A549 (cell line): Measurements from ENCODE around the gene TMEM185A. TPM values are rescaled to one million over a fixed set of nuclear protein-coding genes. Genes with fewer than 3 reads are reported as not detected.

Experiments used
- ATAC-seq, 2 experiments: fragments of 200-7000 bp in 1 of 2; fragments of >200 bp in 1 of 2; cut with Nextera tagmentation in 1 of 2; cut with Tn5 transposase in 1 of 2; 3 replicates each; pipeline versions ENCODE4 v1.8.0 to v1.9.1; 2018 to 2020; ENCODE audit warnings: mild to moderate bottlenecking in 1 of 2, moderate library complexity in 1 of 2
- CTCF ChIA-PET: fragments of 300-600 bp; sonication (Branson Sonifier 250); formaldehyde crosslinking; extraction: SDS; loops from one replicate; lab custom pipeline; 2021; ENCODE audit warnings: antibody characterized with exemption, inconsistent platforms; lab: Yijun Ruan, JAX
- POLR2A ChIA-PET: fragments of 350-600 bp; formaldehyde crosslinking; extraction: SDS; loops from one replicate; lab custom pipeline; 2021; ENCODE audit warnings: antibody characterized with exemption, inconsistent platforms; lab: Yijun Ruan, JAX
- DNase-seq, 2 experiments: peaks; one replicate each; pipeline versions ENCODE4 v3.0.0 to v3.0.0-alpha.2; 2011 to 2016; ENCODE audit warnings: low read depth in 1 of 2, low spot score in 1 of 2
- FAIRE-seq: peaks from 2 replicates; lab custom pipeline; 2011; peaks lifted over from hg19 to GRCh38; lab: Jason Lieb, UNC
- H3K27ac ChIP-seq, 2 experiments: fragments of >200 bp; sonication (Bioruptor Twin); formaldehyde crosslinking; 3 replicates each; pipeline ENCODE4 v1.5.1; 2016 to 2017
- H3K4me1 ChIP-seq: fragments of >200 bp; sonication (Bioruptor Twin); formaldehyde crosslinking; 3 replicates; pipeline ENCODE4 v1.6.1; 2016
- H3K4me2 ChIP-seq: fragments of >200 bp; sonication (Bioruptor Twin); formaldehyde crosslinking; 3 replicates; pipeline ENCODE4 v1.6.1; 2016
- H3K4me3 ChIP-seq: fragments of >200 bp; sonication (Bioruptor Twin); formaldehyde crosslinking; 3 replicates; pipeline ENCODE4 v1.5.1; 2016
- H3K9me3 ChIP-seq: fragments of >200 bp; sonication (Bioruptor Twin); formaldehyde crosslinking; 3 replicates; pipeline ENCODE4 v1.6.1; 2016
- BHLHE40 ChIP-seq: IDR thresholded peaks from 2 replicates; pipeline ENCODE4 v1.6.1; 2012; ENCODE audit warnings: low read depth, low read length, inconsistent platforms
- CBX2 ChIP-seq: fragments of 200-600 bp; sonication (generic); IDR thresholded peaks from 2 replicates; pipeline ENCODE4 v1.6.1; 2016; ENCODE audit warnings: low read depth, mild to moderate bottlenecking, borderline replicate concordance
- CEBPB ChIP-seq, 2 experiments: fragments of >200 bp in 1 of 2; sonication (Bioruptor Twin) in 1 of 2; formaldehyde crosslinking in 1 of 2; IDR thresholded peaks; 2 replicates each; pipeline ENCODE4 v1.6.1; 2012 to 2016
- EHMT2 ChIP-seq: fragments of 200-600 bp; sonication (generic); IDR thresholded peaks from 2 replicates; pipeline ENCODE4 v1.6.1; 2016; ENCODE audit warnings: antibody characterized with exemption, low read depth, mild to moderate bottlenecking, moderate library complexity
- EP300 ChIP-seq, 2 experiments: fragments of >200 bp; sonication (Bioruptor Twin); formaldehyde crosslinking; IDR thresholded peaks; 2 replicates in 1 of 2; 3 replicates in 1 of 2; pipeline ENCODE4 v1.6.1; 2016 to 2017
- ESRRA ChIP-seq: fragments of 150-350 bp; IDR thresholded peaks from 2 replicates; pipeline ENCODE4 v1.6.1; 2014; ENCODE audit warnings: mild to moderate bottlenecking, low read length, borderline replicate concordance
- FOSL2 ChIP-seq, 2 experiments: fragments of 450-650 bp in 1 of 2; fragments of >200 bp in 1 of 2; sonication (Bioruptor Twin) in 1 of 2; formaldehyde crosslinking; IDR thresholded peaks; 2 replicates each; pipeline versions ENCODE4 v1.5.0 to v1.6.1; 2016 to 2020; ENCODE audit warnings: mild to moderate bottlenecking in 1 of 2, moderate library complexity in 1 of 2
- HDAC2 ChIP-seq: fragments of 200-600 bp; sonication (generic); IDR thresholded peaks from 2 replicates; pipeline ENCODE4 v1.6.1; 2016
- HES2 ChIP-seq: fragments of >200 bp; sonication (Bioruptor Twin); formaldehyde crosslinking; IDR thresholded peaks from 2 replicates; pipeline ENCODE4 v1.6.1; 2016
- HOXA7 ChIP-seq: fragments of 250-450 bp; sonication (Bioruptor Pico); IDR thresholded peaks from 2 replicates; pipeline ENCODE4 v1.5.0; 2020; ENCODE audit warnings: mild to moderate bottlenecking, moderate library complexity
- KDM1A ChIP-seq: fragments of 200-600 bp; sonication (generic); IDR thresholded peaks from 2 replicates; pipeline ENCODE4 v1.6.1; 2016; ENCODE audit warnings: low read depth, mild to moderate bottlenecking
- KDM5A ChIP-seq: fragments of 200-600 bp; sonication (generic); IDR thresholded peaks from 2 replicates; pipeline ENCODE4 v1.6.1; 2016; ENCODE audit warnings: antibody characterized with exemption, mild to moderate bottlenecking
- MAX ChIP-seq: IDR thresholded peaks from 2 replicates; pipeline ENCODE4 v1.6.1; 2012
- NFE2L2 ChIP-seq: fragments of 150-350 bp; conservative IDR thresholded peaks from 2 replicates; pipeline ENCODE4 v1.6.1; 2014; ENCODE audit warnings: low read length
- NR3C1 ChIP-seq: fragments of >200 bp; sonication (Bioruptor Twin); formaldehyde crosslinking; IDR thresholded peaks from 3 replicates; pipeline ENCODE4 v1.6.1; 2017
- PHF8 ChIP-seq: fragments of 200-600 bp; sonication (generic); IDR thresholded peaks from 2 replicates; pipeline ENCODE4 v1.6.1; 2016; ENCODE audit warnings: low read depth, mild to moderate bottlenecking, antibody characterized with exemption, moderate library complexity, borderline replicate concordance
- POLR2AphosphoS2 ChIP-seq: conservative IDR thresholded peaks from 2 replicates; pipeline ENCODE4 v1.6.1; 2012; ENCODE audit warnings: low read length, improper control_type of control experiment, inconsistent platforms
- RCOR1 ChIP-seq: fragments of 150-350 bp; IDR thresholded peaks from 2 replicates; pipeline ENCODE4 v1.6.1; 2014; ENCODE audit warnings: antibody characterized with exemption, low read length, low read depth
- REST ChIP-seq: fragments of 200-600 bp; sonication (generic); IDR thresholded peaks from 2 replicates; pipeline ENCODE4 v1.6.1; 2016; ENCODE audit warnings: antibody characterized with exemption, mild to moderate bottlenecking, moderate library complexity
- RNF2 ChIP-seq: fragments of 200-600 bp; sonication (generic); IDR thresholded peaks from 2 replicates; pipeline ENCODE4 v1.6.1; 2016; ENCODE audit warnings: low read depth, mild to moderate bottlenecking, antibody characterized with exemption, moderate library complexity, borderline replicate concordance
- TP53 ChIP-seq: fragments of 250-450 bp; sonication (Bioruptor Pico); IDR thresholded peaks from 2 replicates; pipeline ENCODE4 v1.5.0; 2021; ENCODE audit warnings: mild to moderate bottlenecking, moderate library complexity
- USF2 ChIP-seq: fragments of 450-650 bp; IDR thresholded peaks from 2 replicates; pipeline ENCODE4 v1.6.1; 2014; ENCODE audit warnings: antibody characterized with exemption
- ZNF302 ChIP-seq: fragments of 250-450 bp; sonication (Bioruptor Pico); IDR thresholded peaks from 2 replicates; pipeline ENCODE4 v1.9.0; 2021; ENCODE audit warnings: inconsistent platforms, mild to moderate bottlenecking, moderate library complexity
- WGBS: methylation state at CpG from one replicate; pipeline ENCODE4 v1.1.6; 2017; ENCODE audit errors: missing lambda C conversion rate; 5-methylcytosine and 5-hydroxymethylcytosine counted together
- polyA plus RNA-seq, 4 experiments: library from polyadenylated mRNA; depleted of rRNA in 3 of 4; stranded (reverse); fragments of >200 nt; fragmentation: RNase III in 1 of 4; extraction: RNeasy Plus Mini Kit Qiagen cat#74134 plus additional on column Dnase treatment in 1 of 4; gene quantifications; 2 replicates in 3 of 4; 3 replicates in 1 of 4; pipeline ENCODE4 v1.2.3, GENCODE V29; 2011 to 2017

TMEM185A gene
- polyA plus RNA-seq, 2 of the 4 experiments (the other 2 are of a cell fraction): 21.5 to 25.1 TPM

GRCh38 chrX:149569770-149570169, 61.8 kb downstream of the TMEM185A start:
- ChIA-PET POLR2A (no interaction called here), CTCF (no interaction called here)
- no peak for ATAC-seq
- 15% methylated on average over 2 of the region's 2 CpGs for WGBS
- no peak for DNase-seq
- Histone ChIP-seq H3K4me2 (no peak overlapping the region), H3K9me3 (no peaks in the 10 kb centered on the region), H3K27ac (no peak overlapping the region), H3K4me3 (no peak overlapping the region), H3K4me1 (no peaks in the 10 kb centered on the region)
- FAIRE-seq: no peak
- TF ChIP-seq TP53 (CRISPR knock-in tag) (no peak), KDM5A (no peak), KDM1A (no peak), ESRRA (no peak), BHLHE40 (no peak), MAX (no peak), HDAC2 (no peak)

- POLR2A ChIA-PET: no interaction called here
Observed at GRCh38 chrX:149568701-149569296, 62.8 kb downstream of the TMEM185A start.

GRCh38 chrX:149567621-149568417, 63.8 kb downstream of the TMEM185A start:
- CTCF ChIA-PET: no interaction called here
- no peak; a peak in 1 of 6 replicates for ATAC-seq

More at GRCh38 chrX:149568701-149569296, 62.8 kb downstream of the TMEM185A start:
- no peak for DNase-seq
- H3K4me1 ChIP-seq: no peaks in the 10 kb centered on the region
- ATAC-seq: no peak
- H3K4me3 ChIP-seq: no peak overlapping the region
- FAIRE-seq: peak; percentile 7
- H3K27ac ChIP-seq: no peak overlapping the region
- 56% methylated on average over 5 of the region's 5 CpGs for WGBS
- TF ChIP-seq ZNF302 (no peak), CBX2 (no peak)
- TF ChIP-seq, all 56 proteins: peak for 0
- CTCF ChIA-PET: no interaction called here
- Histone ChIP-seq H3K9me3 (no peaks in the 10 kb centered on the region), H3K4me2 (no peak overlapping the region)

More at GRCh38 chrX:149567621-149568417, 63.8 kb downstream of the TMEM185A start:
- no peak overlapping the region for H3K4me2 ChIP-seq
- 59% methylated on average over 5 of the region's 7 CpGs for WGBS
- DNase-seq (no peak), FAIRE-seq (no peak)
- no peak overlapping the region for H3K27ac ChIP-seq
- no peak overlapping the region for H3K4me3 ChIP-seq
- TF ChIP-seq ESRRA (no peak), NFE2L2 (no peak), USF2 (no peak), REST (no peak), NR3C1 (no peak), HES2 (no peak), CEBPB (IDR thresholded peaks at IDR 0.05) (no peak), HOXA7 (CRISPR knock-in tag) (no peak), EHMT2 (no peak), PHF8 (no peak), FOSL2 (IDR thresholded peaks at IDR 0.05) (no peak), FOSL2 (CRISPR knock-in tag; IDR thresholded peaks at IDR 0.05) (no peak), RCOR1 (no peak), EP300 (IDR thresholded peaks at IDR 0.05) (no peak), POLR2AphosphoS2 (no peak), RNF2 (no peak)
- H3K4me1 ChIP-seq: no peaks in the 10 kb centered on the region
- no peaks in the 10 kb centered on the region for H3K9me3 ChIP-seq
- POLR2A ChIA-PET: no interaction called here
